Endothelial cell of umbilical vein (primary cell): ENCODE measurements around the gene SLC45A1. TPM values are rescaled to one million over a fixed set of nuclear protein-coding genes. Genes with fewer than 3 reads are reported as not detected.

Source experiments
- polyA plus RNA-seq, 4 experiments: library from polyadenylated mRNA; depleted of rRNA in 3 of 4; stranded (reverse) in 3 of 4; unstranded in 1 of 4; fragments of >200 nt; gene quantifications; 2 replicates each; pipeline versions ENCODE4 v1.2.1 to v1.2.3, GENCODE V29; 2011 to 2012; ENCODE audit warnings: missing spikeins in 1 of 4
- small RNA-seq: library from RNA; depleted of rRNA; stranded (forward); fragments of <200 nt; gene quantifications from one replicate; pipeline ENCODE3, GENCODE V24; 2012; ENCODE audit warnings: low replicate concordance, low read depth; ENCODE audit not compliant: insufficient read depth, insufficient read length
- total RNA-seq: library from RNA; stranded (reverse); gene quantifications from 2 replicates; pipeline ENCODE4 v1.2.3, GENCODE V29; 2021

The SLC45A1 gene
- total and polyA plus RNA-seq, 2 donors (not counting 3 experiments of a cell fraction or from before 2014, with no cell fraction given), result 1.3 to 1.4 TPM

Small RNAs within 50 kb of the gene (small RNA-seq; reads per million reads assigned to genes)
- not detected for gene RF00019
- gene RNU6-991P, result not detected
